DMS53 treated with DMSO at 0.1 percent for 48 hours (cell line): ENCODE data around the gene MCCC1.
"Not testable (repeated sequence)": the region's sequence is repeated elsewhere in the genome, so short reads cannot be mapped to it uniquely, and the experiment has no call there.

Experiments used
- DNase-seq: peaks from one replicate; lab custom pipeline; 2025; ENCODE audit not compliant: unreplicated experiment; lab: John Stamatoyannopoulos, UW

MCCC1 gene

GRCh38 chr3:183106635-183107034 is 7.3 kb upstream of the MCCC1 start:
- no peak for DNase-seq

- not testable (repeated sequence) for DNase-seq
These were observed 4.7 kb upstream of the MCCC1 start for GRCh38 chr3:183103950-183104349.

GRCh38 chr3:183101040-183101439 is 1.7 kb upstream of the MCCC1 start:
- not testable (repeated sequence) for DNase-seq

- no peak for DNase-seq
These were observed 1.1 kb upstream of the MCCC1 start for GRCh38 chr3:183100376-183100775.

GRCh38 chr3:183099838-183100204 is 525 bp upstream of the MCCC1 start:
- no peak for DNase-seq

DNA sequence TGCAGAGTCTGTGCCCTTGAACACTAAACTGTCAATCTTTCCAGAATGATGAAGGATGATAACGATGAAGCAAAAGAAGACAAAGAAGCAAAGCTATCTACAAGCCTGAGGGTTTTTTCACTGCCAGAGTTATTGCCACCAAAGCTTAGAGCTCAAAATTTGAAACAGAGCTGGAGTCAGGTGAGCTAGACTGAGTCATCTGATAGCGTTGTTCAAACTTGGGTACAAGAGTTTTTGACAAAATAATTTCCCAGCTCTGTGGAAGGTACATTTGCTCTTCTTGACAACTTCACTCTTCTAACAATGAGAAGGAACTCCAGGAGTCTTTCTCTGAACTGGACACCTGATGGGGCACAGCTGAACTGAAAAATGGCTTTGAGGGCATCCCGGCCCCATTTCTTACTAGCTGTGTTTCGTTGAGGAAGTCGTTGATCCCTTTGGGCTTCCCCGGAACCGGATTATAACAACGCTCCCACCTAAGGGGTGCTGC is 715 bp downstream of the MCCC1 start:
- DNase-seq = no peak

- no peak for DNase-seq
These were observed 4.6 kb downstream of the MCCC1 start for GRCh38 chr3:183094711-183095110.

- no peak for DNase-seq
These were observed 7.0 kb downstream of the MCCC1 start for GRCh38 chr3:183092256-183092655.

- no peak for DNase-seq
These were observed 12.1 kb downstream of the MCCC1 start for GRCh38 chr3:183087184-183087583.

DNA sequence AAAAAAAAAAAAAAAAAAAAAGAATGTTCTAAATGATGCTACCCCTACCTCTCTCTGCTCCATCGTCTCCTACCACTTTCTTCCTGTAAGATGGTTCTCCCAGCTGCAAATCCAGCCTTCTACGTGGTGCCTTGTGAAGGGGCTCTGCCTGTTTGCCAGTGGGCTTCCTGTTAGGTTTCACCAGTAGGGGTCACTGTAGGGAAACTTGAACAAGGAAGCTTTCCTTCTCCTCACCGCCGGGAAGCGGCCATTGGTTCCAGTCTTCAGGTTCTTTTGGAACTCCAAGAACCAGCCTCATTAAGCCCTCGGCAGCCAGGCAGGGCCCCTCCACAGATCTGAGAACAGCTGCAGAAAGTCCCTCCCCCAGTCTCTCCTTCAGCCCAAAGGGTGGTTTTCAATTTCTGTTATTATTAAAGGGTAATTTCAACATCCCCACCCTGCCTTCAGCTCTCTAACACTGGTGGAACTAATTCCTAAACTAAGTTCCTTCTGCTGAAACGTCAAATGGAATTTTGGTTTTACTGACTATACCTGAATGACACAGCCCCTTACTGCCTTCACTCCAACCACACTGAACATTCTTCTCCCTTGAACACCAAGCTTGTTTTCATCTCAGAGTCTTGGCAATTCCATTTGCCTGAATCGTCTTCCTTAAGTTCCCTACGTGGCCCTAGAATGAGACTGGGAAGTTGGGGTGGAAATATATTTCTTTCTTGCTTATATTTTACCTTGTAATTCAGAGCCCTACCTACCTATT is 13.5 kb downstream of the MCCC1 start:
- DNase-seq = no peak

- DNase-seq = no peak
These were observed 16.9 kb downstream of the MCCC1 start for GRCh38 chr3:183082355-183082915.

DNA sequence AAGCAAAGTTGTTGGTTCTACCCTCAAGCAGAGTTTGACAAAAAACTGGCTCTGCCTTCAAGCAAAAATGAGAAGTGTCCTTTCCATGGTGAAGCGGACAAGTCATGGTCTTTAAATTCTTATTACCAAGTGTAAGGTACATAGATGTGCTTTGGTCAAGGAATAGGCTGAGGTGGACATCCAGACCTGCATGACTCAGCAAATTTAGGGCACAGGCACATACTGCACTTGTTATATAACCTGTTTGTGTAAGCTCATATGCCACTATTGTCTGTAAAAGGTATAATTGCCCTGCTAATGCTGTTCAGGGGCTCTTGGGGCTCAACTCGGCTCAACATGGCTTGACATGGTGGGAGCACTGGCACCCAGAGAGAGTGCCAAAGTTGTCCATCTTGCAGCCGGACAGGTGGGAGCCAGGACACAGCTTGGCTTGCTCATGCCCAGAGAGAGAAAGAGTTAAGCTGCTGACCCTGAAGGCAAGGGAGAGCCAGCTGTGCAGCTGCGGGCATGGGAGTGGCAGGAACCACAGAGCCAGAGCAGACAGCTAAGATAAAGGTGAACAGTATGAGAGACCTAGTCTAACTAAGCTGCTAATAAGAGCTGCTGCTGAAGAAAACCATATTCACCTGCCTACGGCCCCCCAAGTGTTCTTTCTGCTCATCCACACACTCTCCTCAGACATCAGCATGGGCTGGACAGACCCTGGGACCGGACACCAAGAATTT is 17.7 kb downstream of the MCCC1 start:
- DNase-seq = no peak

- no peak for DNase-seq
These were observed 18.7 kb downstream of the MCCC1 start for GRCh38 chr3:183080628-183081027.

DNA sequence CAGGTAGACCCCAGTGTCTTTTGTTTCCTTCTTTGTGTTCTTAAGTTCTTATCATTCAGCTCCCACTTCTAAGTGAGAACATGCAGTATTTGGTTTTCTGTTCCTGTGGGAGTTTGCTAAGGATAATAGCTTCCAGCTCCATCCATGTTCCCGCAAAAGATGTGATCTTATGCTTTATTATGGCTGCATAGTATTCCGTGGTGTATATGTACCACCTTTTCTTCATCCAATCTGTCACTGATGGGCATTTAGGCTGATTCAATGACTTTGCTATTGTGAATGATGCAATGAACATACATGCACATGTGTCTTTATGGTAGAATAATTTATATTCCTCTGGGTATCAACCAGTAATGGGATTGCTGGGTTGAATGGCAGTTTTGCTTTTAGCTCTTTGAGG is 24.4 kb downstream of the MCCC1 start:
- DNase-seq = no peak

DNA sequence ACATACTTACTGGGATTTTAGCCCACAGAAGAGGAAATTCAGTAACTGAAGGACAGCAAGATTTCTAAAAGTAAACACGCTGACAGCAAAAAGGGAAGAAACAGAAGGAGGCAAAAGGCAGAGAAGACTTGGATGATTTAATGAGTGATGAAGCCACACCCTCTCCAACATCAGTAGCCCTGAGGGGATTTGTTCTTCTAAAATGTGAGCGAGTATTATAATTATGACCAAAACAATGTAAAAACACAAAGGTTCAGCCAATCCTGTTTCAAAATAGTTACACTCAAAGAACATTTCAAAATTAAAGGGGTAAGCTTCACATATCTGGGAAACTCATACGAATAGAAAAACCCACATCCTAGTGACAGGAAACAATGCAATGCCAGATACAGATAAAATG is 25.0 kb downstream of the MCCC1 start:
- no peak for DNase-seq

DNA sequence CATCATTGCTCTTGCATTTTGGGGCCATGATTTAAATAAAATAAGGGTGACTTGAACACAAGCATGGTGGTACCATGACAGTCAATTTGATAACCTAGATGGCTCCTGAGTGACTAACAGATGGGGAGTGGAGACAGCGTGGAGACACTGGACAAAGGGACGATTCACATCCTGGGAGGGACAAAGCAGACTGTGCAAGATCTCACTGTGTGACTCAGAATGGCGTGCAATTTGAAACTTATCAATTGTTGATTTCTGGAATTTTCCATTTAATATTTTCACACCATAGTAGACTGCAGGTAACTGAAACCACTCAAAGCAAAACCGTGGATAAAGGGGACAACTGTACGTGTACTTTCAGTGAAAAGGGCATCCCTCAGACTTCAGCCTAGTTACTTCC is 25.5 kb downstream of the MCCC1 start:
- DNase-seq = no peak

GRCh38 chr3:183070892-183071291 is 28.4 kb downstream of the MCCC1 start:
- DNase-seq = no peak

- no peak for DNase-seq
These were observed 30.2 kb downstream of the MCCC1 start for GRCh38 chr3:183069086-183069485.

- DNase-seq = not testable (repeated sequence)
These were observed 32.4 kb downstream of the MCCC1 start for GRCh38 chr3:183066891-183067290.

DNA sequence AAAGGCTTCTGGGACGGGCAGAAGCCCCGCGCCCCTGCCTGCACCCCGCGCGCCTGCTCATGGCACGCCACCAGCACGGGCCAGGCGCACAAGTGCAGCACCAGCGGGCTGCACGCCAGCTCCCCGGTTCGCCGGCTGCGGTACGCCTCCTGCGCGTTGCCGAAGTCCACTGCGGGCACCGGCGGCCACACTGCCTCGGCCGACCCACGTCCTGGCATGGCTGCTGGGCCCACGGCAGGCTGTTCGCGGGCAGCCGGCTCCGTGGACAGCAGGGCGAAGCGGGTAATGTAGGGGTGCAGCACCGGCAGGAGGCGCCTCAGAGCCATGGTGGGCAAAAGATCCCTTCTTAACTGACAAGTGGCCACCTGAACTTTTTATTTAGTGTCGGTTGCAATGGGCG is 34.8 kb downstream of the MCCC1 start:
- DNase-seq = no peak

GRCh38 chr3:183061391-183062172 is 37.7 kb downstream of the MCCC1 start:
- no peak for DNase-seq
